ENCODE measurements around the gene NR6A1. TPM values are rescaled to one million over a fixed set of nuclear protein-coding genes. Genes with fewer than 3 reads are reported as not detected.

The NR6A1 gene
- total and polyA plus RNA-seq, 2 of the 13 experiments (the other 11 are each of a cell fraction or from before 2014, with no cell fraction given) = 28.1 to 31.5 TPM

- TF ChIP-seq, protein P1, sequence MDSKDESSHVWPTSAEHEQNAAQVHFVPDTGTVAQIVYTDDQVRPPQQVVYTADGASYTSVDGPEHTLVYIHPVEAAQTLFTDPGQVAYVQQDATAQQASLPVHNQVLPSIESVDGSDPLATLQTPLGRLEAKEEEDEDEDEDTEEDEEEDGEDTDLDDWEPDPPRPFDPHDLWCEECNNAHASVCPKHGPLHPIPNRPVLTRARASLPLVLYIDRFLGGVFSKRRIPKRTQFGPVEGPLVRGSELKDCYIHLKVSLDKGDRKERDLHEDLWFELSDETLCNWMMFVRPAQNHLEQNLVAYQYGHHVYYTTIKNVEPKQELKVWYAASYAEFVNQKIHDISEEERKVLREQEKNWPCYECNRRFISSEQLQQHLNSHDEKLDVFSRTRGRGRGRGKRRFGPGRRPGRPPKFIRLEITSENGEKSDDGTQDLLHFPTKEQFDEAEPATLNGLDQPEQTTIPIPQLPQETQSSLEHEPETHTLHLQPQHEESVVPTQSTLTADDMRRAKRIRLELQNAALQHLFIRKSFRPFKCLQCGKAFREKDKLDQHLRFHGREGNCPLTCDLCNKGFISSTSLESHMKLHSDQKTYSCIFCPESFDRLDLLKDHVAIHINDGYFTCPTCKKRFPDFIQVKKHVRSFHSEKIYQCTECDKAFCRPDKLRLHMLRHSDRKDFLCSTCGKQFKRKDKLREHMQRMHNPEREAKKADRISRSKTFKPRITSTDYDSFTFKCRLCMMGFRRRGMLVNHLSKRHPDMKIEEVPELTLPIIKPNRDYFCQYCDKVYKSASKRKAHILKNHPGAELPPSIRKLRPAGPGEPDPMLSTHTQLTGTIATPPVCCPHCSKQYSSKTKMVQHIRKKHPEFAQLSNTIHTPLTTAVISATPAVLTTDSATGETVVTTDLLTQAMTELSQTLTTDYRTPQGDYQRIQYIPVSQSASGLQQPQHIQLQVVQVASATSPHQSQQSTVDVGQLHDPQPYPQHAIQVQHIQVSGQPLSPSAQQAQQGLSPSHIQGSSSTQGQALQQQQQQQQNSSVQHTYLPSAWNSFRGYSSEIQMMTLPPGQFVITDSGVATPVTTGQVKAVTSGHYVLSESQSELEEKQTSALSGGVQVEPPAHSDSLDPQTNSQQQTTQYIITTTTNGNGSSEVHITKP (CRISPR knock-in tag; IDR thresholded peaks at IDR 0.05; ENCODE audit: low read depth) = 0 out of 2 replicates have a peak, but pooled peaks have one; percentile 28
- TF ChIP-seq TERF1 (CRISPR knock-in tag; IDR thresholded peaks at IDR 0.05) (no peak), FOXP1 (IDR thresholded peaks at IDR 0.05) (no peak), FOXP1 (CRISPR knock-in tag; IDR thresholded peaks at IDR 0.05) (peak; percentile 81), IRF2 (CRISPR knock-in tag; IDR thresholded peaks at IDR 0.05) (0 out of 2 replicates have a peak, but pooled peaks have one; percentile 36), TP53 (CRISPR knock-in tag; conservative IDR thresholded peaks at IDR 0.05) (no peak), TCF7 (IDR thresholded peaks at IDR 0.05; ENCODE audit: low read depth) (peak; percentile 85), KAT8 (CRISPR knock-in tag; IDR thresholded peaks at IDR 0.05) (0 out of 2 replicates have a peak, but pooled peaks have one; percentile 17), SMAD3 (CRISPR knock-in tag; IDR thresholded peaks at IDR 0.05) (0 out of 2 replicates have a peak, but pooled peaks have one; percentile 18), ZZZ3 (CRISPR knock-in tag; IDR thresholded peaks at IDR 0.05; ENCODE audit: borderline replicate concordance) (no peak), ZFP90 (CRISPR knock-in tag; IDR thresholded peaks at IDR 0.05; ENCODE audit: borderline replicate concordance) (no peak), ZNF260 (CRISPR knock-in tag; IDR thresholded peaks at IDR 0.05; ENCODE audit: borderline replicate concordance, low read depth) (no peak), SAP130 (CRISPR knock-in tag; IDR thresholded peaks at IDR 0.05; ENCODE audit: low read depth) (peak; percentile 30; the same call in 1 of the 2 replicates), ZNF644 (CRISPR knock-in tag; IDR thresholded peaks at IDR 0.05; ENCODE audit: low read depth) (0 out of 2 replicates have a peak, but pooled peaks have one; percentile 9), SOX6 (IDR thresholded peaks at IDR 0.05) (no peak), SOX6 (CRISPR knock-in tag; IDR thresholded peaks at IDR 0.05) (peak; percentile 70; the same call in 1 of the 2 replicates), SOX5 (CRISPR knock-in tag; IDR thresholded peaks at IDR 0.05; ENCODE audit: borderline replicate concordance) (peak; percentile 65; the same call in 1 of the 2 replicates), ZNF572 (CRISPR knock-in tag; IDR thresholded peaks at IDR 0.05) (no peak), ZNF333 (CRISPR knock-in tag; IDR thresholded peaks at IDR 0.05; ENCODE audit: borderline replicate concordance) (no peak), ZNF710 (CRISPR knock-in tag; IDR thresholded peaks at IDR 0.05; ENCODE audit: borderline replicate concordance) (peak; percentile 72; the same call in 1 of the 2 replicates), YEATS4 (CRISPR knock-in tag; IDR thresholded peaks at IDR 0.05; ENCODE audit: borderline replicate concordance) (no peak)
- TF ChIP-seq, protein P2, sequence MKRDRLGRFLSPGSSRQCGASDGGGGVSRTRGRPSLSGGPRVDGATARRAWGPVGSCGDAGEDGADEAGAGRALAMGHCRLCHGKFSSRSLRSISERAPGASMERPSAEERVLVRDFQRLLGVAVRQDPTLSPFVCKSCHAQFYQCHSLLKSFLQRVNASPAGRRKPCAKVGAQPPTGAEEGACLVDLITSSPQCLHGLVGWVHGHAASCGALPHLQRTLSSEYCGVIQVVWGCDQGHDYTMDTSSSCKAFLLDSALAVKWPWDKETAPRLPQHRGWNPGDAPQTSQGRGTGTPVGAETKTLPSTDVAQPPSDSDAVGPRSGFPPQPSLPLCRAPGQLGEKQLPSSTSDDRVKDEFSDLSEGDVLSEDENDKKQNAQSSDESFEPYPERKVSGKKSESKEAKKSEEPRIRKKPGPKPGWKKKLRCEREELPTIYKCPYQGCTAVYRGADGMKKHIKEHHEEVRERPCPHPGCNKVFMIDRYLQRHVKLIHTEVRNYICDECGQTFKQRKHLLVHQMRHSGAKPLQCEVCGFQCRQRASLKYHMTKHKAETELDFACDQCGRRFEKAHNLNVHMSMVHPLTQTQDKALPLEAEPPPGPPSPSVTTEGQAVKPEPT (CRISPR knock-in tag; IDR thresholded peaks at IDR 0.05; ENCODE audit: low read depth) = no peak
These were observed 49.8 kb downstream of the NR6A1 start (continued) for GRCh38 chr9:124721109-124721906.
